ENCODE data around the gene STXBP6.

The STXBP6 gene

DNA sequence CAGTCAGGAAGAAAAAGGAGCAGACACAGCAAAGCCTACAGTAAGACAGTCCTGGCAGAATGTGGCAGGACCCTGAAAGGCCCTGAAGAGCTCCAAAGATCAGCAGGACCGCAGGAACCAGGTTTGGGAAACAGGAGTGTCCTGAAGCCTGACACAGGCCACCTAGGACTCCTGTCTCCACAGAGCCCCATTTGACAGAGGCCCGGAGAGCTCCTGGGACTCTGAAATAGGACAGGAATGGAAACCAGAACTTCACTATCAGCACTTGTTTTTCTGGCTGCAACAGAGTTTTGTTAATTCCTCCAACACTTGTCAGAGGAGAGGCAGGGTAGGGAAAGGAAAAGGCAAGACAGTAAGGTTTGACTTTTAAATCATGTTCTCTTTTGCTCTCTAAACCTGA lies 12.9 kb downstream of the STXBP6 start:
- no peak overlapping the region for H3K4me3 ChIP-seq (ENCODE audit: low read depth, low read length)
- TF ChIP-seq, protein P1, sequence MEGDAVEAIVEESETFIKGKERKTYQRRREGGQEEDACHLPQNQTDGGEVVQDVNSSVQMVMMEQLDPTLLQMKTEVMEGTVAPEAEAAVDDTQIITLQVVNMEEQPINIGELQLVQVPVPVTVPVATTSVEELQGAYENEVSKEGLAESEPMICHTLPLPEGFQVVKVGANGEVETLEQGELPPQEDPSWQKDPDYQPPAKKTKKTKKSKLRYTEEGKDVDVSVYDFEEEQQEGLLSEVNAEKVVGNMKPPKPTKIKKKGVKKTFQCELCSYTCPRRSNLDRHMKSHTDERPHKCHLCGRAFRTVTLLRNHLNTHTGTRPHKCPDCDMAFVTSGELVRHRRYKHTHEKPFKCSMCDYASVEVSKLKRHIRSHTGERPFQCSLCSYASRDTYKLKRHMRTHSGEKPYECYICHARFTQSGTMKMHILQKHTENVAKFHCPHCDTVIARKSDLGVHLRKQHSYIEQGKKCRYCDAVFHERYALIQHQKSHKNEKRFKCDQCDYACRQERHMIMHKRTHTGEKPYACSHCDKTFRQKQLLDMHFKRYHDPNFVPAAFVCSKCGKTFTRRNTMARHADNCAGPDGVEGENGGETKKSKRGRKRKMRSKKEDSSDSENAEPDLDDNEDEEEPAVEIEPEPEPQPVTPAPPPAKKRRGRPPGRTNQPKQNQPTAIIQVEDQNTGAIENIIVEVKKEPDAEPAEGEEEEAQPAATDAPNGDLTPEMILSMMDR (IDR thresholded peaks at IDR 0.05; ENCODE audit: low read depth, low read length, missing control alignments): no peak
- DNase-seq (ENCODE audit: low read depth): no peak

DNA sequence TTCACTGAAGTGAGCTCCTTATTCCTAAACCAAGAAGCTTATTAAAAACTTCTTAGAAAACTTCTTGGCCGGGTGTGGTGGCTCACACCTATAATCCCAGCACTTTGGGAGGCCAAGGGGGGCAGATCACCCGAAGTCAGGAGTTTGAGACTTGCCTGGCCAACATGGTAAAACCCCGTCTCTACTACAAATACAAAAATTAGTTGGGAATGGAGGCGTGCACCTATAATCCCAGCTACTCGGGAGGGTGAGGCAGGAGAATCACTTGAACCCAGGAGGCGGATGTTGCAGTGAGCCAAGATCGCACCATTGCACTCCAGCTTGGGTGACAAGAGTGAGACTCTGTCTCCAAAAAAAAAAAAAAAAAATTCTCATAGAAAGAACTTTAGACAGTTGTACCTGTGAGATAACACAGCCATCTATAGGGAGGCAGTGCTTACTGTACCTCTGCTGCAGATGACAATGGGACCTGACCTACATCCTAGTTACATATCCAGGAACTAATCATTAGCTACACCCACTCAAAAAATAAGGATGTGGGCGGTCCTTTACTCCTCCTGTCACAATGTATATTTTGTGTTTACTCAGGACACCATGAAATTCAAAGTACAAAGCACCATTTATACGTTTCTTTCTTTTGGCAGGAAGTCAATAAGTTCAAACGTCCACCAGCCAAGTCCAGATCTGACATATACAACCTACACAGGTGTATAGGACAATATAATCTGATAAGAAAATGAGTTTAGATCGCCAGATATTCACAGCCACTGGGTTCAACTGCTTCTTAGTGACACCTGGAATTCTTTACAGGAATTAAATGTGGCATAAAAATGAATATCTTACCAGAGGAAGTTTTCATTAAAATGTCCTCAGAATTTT lies 14.9 kb downstream of the STXBP6 start:
- no peak for DNase-seq (ENCODE audit: low read depth)
- H3K4me3 ChIP-seq (ENCODE audit: low read depth, low read length): no peak overlapping the region
- TF ChIP-seq, protein P1 (IDR thresholded peaks at IDR 0.05; ENCODE audit: low read depth, low read length, missing control alignments): no peak

- TF ChIP-seq, protein P1 (IDR thresholded peaks at IDR 0.05; ENCODE audit: low read depth, low read length, missing control alignments): no peak
- DNase-seq (ENCODE audit: low read depth): no peak
- no peak overlapping the region for H3K4me3 ChIP-seq (ENCODE audit: low read depth, low read length)
Measured at GRCh38 chr14:25033358-25033757, 16.6 kb downstream of the STXBP6 start.

GRCh38 chr14:25032092-25032784 lies 17.7 kb downstream of the STXBP6 start:
- no peak overlapping the region for H3K4me3 ChIP-seq (ENCODE audit: low read depth, low read length)
- TF ChIP-seq, protein P1 (IDR thresholded peaks at IDR 0.05; ENCODE audit: low read depth, low read length, missing control alignments): peak; percentile 55
- DNase-seq (ENCODE audit: low read depth): no peak

GRCh38 chr14:25026476-25027137 lies 23.3 kb downstream of the STXBP6 start:
- H3K4me3 ChIP-seq (ENCODE audit: low read depth, low read length): no peak overlapping the region
- TF ChIP-seq, protein P1 (IDR thresholded peaks at IDR 0.05; ENCODE audit: low read depth, low read length, missing control alignments): no peak
- peak; percentile 24 for DNase-seq (ENCODE audit: low read depth)

DNA sequence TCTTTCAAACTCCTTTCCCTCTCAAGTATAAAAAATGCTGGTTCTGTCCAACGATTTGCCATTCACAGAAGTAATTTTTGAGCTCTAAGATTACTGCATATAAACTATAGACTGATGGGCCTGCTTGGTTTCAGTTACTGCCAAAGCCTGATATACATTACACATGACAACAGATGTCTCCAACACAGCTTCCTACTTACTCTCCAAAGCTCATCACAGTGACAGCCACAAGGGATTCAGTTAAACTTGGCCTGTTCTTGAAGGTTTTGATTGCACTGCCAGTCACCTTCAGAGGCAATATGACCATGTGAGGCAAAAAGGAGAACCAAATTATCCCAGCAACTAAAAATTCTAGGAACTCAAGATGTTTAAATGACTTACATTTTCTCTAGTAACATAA lies 30.1 kb downstream of the STXBP6 start:
- TF ChIP-seq, protein P1 (IDR thresholded peaks at IDR 0.05; ENCODE audit: low read depth, low read length, missing control alignments): no peak
- no peak for DNase-seq (ENCODE audit: low read depth)

More for the DNA sequence above, 30.1 kb downstream of the STXBP6 start:
- no peak overlapping the region for H3K4me3 ChIP-seq (ENCODE audit: low read depth, low read length)

Measured in GM12864 (cell line).